Testis (tissue), 2 donors: Measurements from ENCODE around the gene YEATS4.

Experiments
- CTCF ChIP-seq, 3 experiments: fragments of 450-650 bp in 2 of 3; fragments of 200-600 bp in 1 of 3; sonication (generic) in 1 of 3; IDR thresholded peaks; one replicate each; pipeline ENCODE4 v1.5.1; 2016 to 2019; ENCODE audit warnings: antibody characterized with exemption in 3 of 3, mild to moderate bottlenecking in 2 of 3, moderate library complexity in 1 of 3
- POLR2A ChIP-seq: fragments of 450-650 bp; IDR thresholded peaks from one replicate; pipeline ENCODE4 v1.6.1; 2017; ENCODE audit warnings: antibody characterized with exemption, mild to moderate bottlenecking, moderate library complexity

DNA sequence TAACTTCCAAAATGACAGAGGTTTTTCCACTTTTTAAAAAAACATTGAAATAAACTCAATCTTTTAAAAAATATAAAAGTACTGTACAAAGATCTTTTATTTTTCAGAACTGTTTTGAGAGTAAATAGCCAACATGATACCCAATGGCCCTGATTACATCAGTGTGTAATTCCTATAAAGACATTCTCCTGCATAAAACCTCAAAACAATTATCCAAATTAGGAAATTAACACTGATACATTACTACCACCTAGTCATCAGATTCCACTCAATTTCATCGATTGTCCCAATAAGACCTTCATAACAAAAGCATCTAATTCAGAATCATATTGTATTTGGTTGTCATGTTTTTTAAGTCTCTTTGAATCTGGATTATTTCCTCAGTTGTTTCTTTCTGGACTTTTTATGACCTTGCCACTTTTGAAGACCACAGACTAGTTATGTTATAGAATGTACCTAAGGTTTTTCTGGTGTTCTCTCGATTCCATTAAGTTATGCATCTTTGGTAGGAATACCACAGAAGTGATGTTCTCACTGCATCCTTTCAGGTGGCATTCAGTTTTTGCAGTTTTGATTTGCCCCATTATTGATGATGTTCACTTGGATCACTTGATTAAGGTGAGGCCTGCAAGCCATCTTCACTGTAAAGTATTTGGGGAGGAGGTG is 4.0 kb upstream of the YEATS4 start:
- TF ChIP-seq CTCF (IDR thresholded peaks at IDR 0.05) (no peak), POLR2A (no peak)
